DND-41 (cell line): Measurements from ENCODE around the gene PIK3AP1.

Experiments
- EZH2 ChIP-seq: IDR thresholded peaks from 3 replicates; pipeline ENCODE4 v1.6.1; 2012; ENCODE audit warnings: borderline replicate concordance, low read depth, mild to moderate bottlenecking, moderate library complexity, low read length, inconsistent platforms; ENCODE audit not compliant: severe bottlenecking
- TF ChIP-seq, protein P1 (sequence below): IDR thresholded peaks from 2 replicates; pipeline ENCODE4 v1.5.1; 2012; ENCODE audit warnings: borderline replicate concordance, low read length, moderate library complexity, mild to moderate bottlenecking; ENCODE audit not compliant: poor library complexity, severe bottlenecking; ENCODE audit errors: extremely low read depth

DNA sequence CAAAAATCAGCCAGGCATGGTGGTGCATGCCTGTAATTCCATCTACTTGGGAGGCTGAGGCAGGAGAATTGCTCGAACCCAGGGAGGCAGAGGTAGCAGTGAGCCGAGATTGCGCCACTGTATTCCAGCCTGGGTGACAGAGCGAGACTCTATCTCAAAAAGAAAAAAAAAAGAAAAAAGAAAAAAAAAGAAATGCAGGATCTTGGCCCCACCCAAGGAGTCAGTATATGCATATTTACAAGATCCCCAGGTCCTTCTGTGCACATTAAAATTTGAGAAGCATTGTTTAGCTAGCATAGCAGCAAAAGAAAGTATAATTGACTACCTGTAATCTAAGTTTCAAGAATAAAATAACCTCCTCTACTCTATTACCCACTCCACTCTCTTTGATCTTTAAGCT lies 15.8 kb downstream of the PIK3AP1 start:
- TF ChIP-seq, protein P1, sequence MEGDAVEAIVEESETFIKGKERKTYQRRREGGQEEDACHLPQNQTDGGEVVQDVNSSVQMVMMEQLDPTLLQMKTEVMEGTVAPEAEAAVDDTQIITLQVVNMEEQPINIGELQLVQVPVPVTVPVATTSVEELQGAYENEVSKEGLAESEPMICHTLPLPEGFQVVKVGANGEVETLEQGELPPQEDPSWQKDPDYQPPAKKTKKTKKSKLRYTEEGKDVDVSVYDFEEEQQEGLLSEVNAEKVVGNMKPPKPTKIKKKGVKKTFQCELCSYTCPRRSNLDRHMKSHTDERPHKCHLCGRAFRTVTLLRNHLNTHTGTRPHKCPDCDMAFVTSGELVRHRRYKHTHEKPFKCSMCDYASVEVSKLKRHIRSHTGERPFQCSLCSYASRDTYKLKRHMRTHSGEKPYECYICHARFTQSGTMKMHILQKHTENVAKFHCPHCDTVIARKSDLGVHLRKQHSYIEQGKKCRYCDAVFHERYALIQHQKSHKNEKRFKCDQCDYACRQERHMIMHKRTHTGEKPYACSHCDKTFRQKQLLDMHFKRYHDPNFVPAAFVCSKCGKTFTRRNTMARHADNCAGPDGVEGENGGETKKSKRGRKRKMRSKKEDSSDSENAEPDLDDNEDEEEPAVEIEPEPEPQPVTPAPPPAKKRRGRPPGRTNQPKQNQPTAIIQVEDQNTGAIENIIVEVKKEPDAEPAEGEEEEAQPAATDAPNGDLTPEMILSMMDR = no peak
- TF ChIP-seq EZH2 = no peak
